GM12878 (cell line): ENCODE results near the gene ZNF644. TPM values are rescaled to one million over a fixed set of nuclear protein-coding genes. Genes with fewer than 3 reads are reported as not detected.

ENCODE experiments used
- ATAC-seq: fragments of 200-7000 bp; cut with Tn5 transposase; 3 replicates; pipeline ENCODE4 v1.9.1; 2020; ENCODE audit warnings: mild to moderate bottlenecking, moderate library complexity
- BruUV-seq: library from RNA; stranded (reverse); fragments of 400-500 nt; replicated peaks from 2 replicates; lab custom pipeline; 2021; lab: Mats Ljungman, UMichigan
- CTCF ChIA-PET: fragments of 300-600 bp; sonication (Branson Sonifier 250); formaldehyde crosslinking; extraction: SDS; loops from one replicate; lab custom pipeline; 2021; ENCODE audit warnings: inconsistent platforms; lab: Yijun Ruan, JAX
- POLR2A ChIA-PET: fragments of 350-600 bp; formaldehyde crosslinking; extraction: SDS; loops from one replicate; lab custom pipeline; 2021; ENCODE audit warnings: inconsistent platforms; lab: Charles Lee
- RAD21 ChIA-PET: fragments of 300-600 bp; sonication (Branson Sonifier 250); formaldehyde crosslinking; loops from one replicate; lab custom pipeline; 2023; ENCODE audit warnings: antibody characterized with exemption; ENCODE audit not compliant: unreplicated experiment; lab: Charles Lee
- SMC1A ChIA-PET: fragments of 300-600 bp; sonication (Branson Sonifier 250); formaldehyde crosslinking; loops from one replicate; lab custom pipeline; 2023; ENCODE audit not compliant: unreplicated experiment, uncharacterized antibody; lab: Charles Lee
- DNase-seq: peaks from one replicate; pipeline ENCODE4 v3.0.0-alpha.2; 2011; ENCODE audit warnings: low read depth, low spot score
- FAIRE-seq: peaks from 3 replicates; lab custom pipeline; 2011; peaks lifted over from hg19 to GRCh38; lab: Jason Lieb, UNC
- H2AFZ ChIP-seq: 2 replicates; pipeline ENCODE4 v1.6.0; 2011; ENCODE audit warnings: low read depth, low read length, control low read depth; ENCODE audit not compliant: control insufficient read depth
- H3K27ac ChIP-seq: 2 replicates; pipeline ENCODE4 v1.5.1; 2011; ENCODE audit warnings: control low read depth; ENCODE audit not compliant: control insufficient read depth, insufficient read depth
- H3K27me3 ChIP-seq, 2 experiments: replicated peaks in 1 of 2; 2 replicates each; pipeline versions ENCODE4 v1.6.0 to v1.6.1; 2011; ENCODE audit warnings: low read length in 1 of 2; ENCODE audit not compliant: control insufficient read depth in 2 of 2, insufficient read depth in 2 of 2
- H3K36me3 ChIP-seq, 2 experiments: 2 replicates each; pipeline ENCODE4 v1.5.1; 2011; ENCODE audit warnings: low read length in 1 of 2; ENCODE audit not compliant: control insufficient read depth in 2 of 2, insufficient read depth in 2 of 2
- H3K4me1 ChIP-seq: 2 replicates; pipeline ENCODE4 v1.6.1; 2011; ENCODE audit warnings: mild to moderate bottlenecking, low read length, moderate library complexity, mixed read lengths; ENCODE audit not compliant: control insufficient read depth, insufficient read depth
- H3K4me2 ChIP-seq: 2 replicates; pipeline ENCODE4 v1.6.0; 2011; ENCODE audit warnings: control low read depth; ENCODE audit not compliant: control insufficient read depth, insufficient read depth
- H3K4me3 ChIP-seq: fragments of 200-600 bp; sonication (generic); 2 replicates; pipeline ENCODE4 v1.5.1; 2016
- H3K79me2 ChIP-seq: 2 replicates; pipeline ENCODE4 v1.6.0; 2011; ENCODE audit warnings: low read length; ENCODE audit not compliant: control insufficient read depth, insufficient read depth
- H3K9ac ChIP-seq: 2 replicates; pipeline ENCODE4 v1.8.0; 2011; ENCODE audit warnings: low read length, control low read depth, mixed read lengths; ENCODE audit not compliant: control insufficient read depth, insufficient read depth
- H3K9me3 ChIP-seq: replicated peaks from 3 replicates; pipeline ENCODE4 v1.5.1; 2011; ENCODE audit warnings: mild to moderate bottlenecking, low read length; ENCODE audit not compliant: control insufficient read depth, insufficient read depth
- H4K20me1 ChIP-seq: 2 replicates; pipeline ENCODE4 v1.6.0; 2011; ENCODE audit not compliant: control insufficient read depth, insufficient read depth
- IRF4 ChIP-seq: IDR thresholded peaks from 2 replicates; pipeline ENCODE4 v1.6.1; 2011; ENCODE audit warnings: low read depth, low read length
- NKRF ChIP-seq: fragments of 450-650 bp; conservative IDR thresholded peaks from 2 replicates; pipeline ENCODE4 v1.6.1; 2017; ENCODE audit warnings: mild to moderate bottlenecking, moderate library complexity
- NR2C1 ChIP-seq: fragments of 450-650 bp; IDR thresholded peaks from 2 replicates; pipeline ENCODE4 v1.6.1; 2017; ENCODE audit warnings: antibody characterized with exemption, mild to moderate bottlenecking, moderate library complexity
- NRF1 ChIP-seq: conservative IDR thresholded peaks from 2 replicates; pipeline ENCODE4 v1.6.1; 2011; ENCODE audit warnings: mild to moderate bottlenecking, low read depth, low read length, improper control_type of control experiment
- SMAD5 ChIP-seq: IDR thresholded peaks from 2 replicates; pipeline ENCODE4 v1.6.1; 2016; ENCODE audit warnings: antibody characterized with exemption, low read depth
- SUPT20H ChIP-seq: IDR thresholded peaks from 2 replicates; pipeline ENCODE4 v1.6.1; 2011; ENCODE audit warnings: low read depth, mild to moderate bottlenecking, low read length, moderate library complexity, borderline replicate concordance; ENCODE audit not compliant: control insufficient read depth
- YBX1 ChIP-seq: fragments of 450-650 bp; IDR thresholded peaks from 2 replicates; pipeline ENCODE4 v1.6.1; 2016; ENCODE audit warnings: antibody characterized with exemption
- ZNF217 ChIP-seq: fragments of 450-650 bp; IDR thresholded peaks from 2 replicates; pipeline ENCODE4 v1.6.1; 2017; ENCODE audit warnings: antibody characterized with exemption, mild to moderate bottlenecking
- in situ Hi-C: fragments of 300-500 bp; cut with MboI; formaldehyde crosslinking; loops from 9 replicates; pipeline ENCODE4 v1.14.3; 2018; ENCODE audit warnings: mixed read lengths
- intact Hi-C: fragments of 100-400 bp; cut with micrococcal nuclease; formaldehyde crosslinking; loops from one replicate; pipeline ENCODE4 v1.14.2; 2022; ENCODE audit not compliant: unreplicated experiment
- polyA plus RNA-seq, 11 experiments: library from polyadenylated mRNA; depleted of rRNA in 4 of 11; unstranded in 6 of 11; stranded (reverse) in 5 of 11; fragments of >200 nt; fragmentation: Nextera tagmentation in 4 of 11; fragmentation: Illumina TruSeq in 1 of 11; extraction: Ambion mirVana in 4 of 11; extraction: Trizol in 1 of 11; gene quantifications; 1 replicate in 1 of 11; 2 replicates in 10 of 11; pipeline versions ENCODE4 v1.2.1 to v1.2.3, GENCODE V29; 2011 to 2016; ENCODE audit warnings: inconsistent platforms in 2 of 11, missing spikeins in 2 of 11, low read depth in 1 of 11
- total RNA-seq, 4 experiments: library from RNA; depleted of rRNA in 3 of 4; stranded (reverse); fragments of >200 nt in 3 of 4; fragmentation: Illumina TruSeq in 1 of 4; extraction: Trizol in 1 of 4; gene quantifications; 2 replicates each; pipeline versions ENCODE4 v1.2.1 to v1.2.3, GENCODE V29; 2013 to 2021

ZNF644 gene
- total and polyA plus RNA-seq, 10 of the 15 experiments (the other 5 are each of a cell fraction or from before 2014, with no cell fraction given) = 17.7 to 55.3 (median 29.5) TPM

- in situ Hi-C loops = loop anchor here (5.0 kb wide), 1 partner anchor 235 kb away; no protein-coding TSS in a partner anchor
- Histone ChIP-seq H3K79me2 (peaks cover 45% of the 10 kb centered on the region), H3K9me3 (peaks cover 22% of the 10 kb centered on the region), H2AFZ (no peak overlapping the region), H3K4me1 (no peaks in the 10 kb centered on the region), H3K9ac (no peak overlapping the region), H3K4me2 (no peak overlapping the region), H3K36me3 (peaks cover 0 to 2% of the 10 kb centered on the region in 2 experiments; a peak in 1 of 4 replicates), H4K20me1 (no peaks in the 10 kb centered on the region), H3K27me3 (no peaks in the 10 kb centered on the region), H3K27ac (no peak overlapping the region), H3K4me3 (no peak overlapping the region)
- POLR2A ChIA-PET = no interaction called here
- SMC1A ChIA-PET = interaction anchor here (2.4 kb wide), 1 partner anchor 236 kb away, joined by 8 read pairs; no protein-coding TSS in a partner anchor
- no peak for TF ChIP-seq SMAD5
- TF ChIP-seq IRF4 = no peak
- no peak for TF ChIP-seq ZNF217
- TF ChIP-seq YBX1 = no peak
- TF ChIP-seq SUPT20H = no peak
- TF ChIP-seq NR2C1 = no peak
- TF ChIP-seq NRF1 = no peak
- TF ChIP-seq NKRF = no peak
- DNase-seq (no peak), FAIRE-seq (peak; percentile 72), ATAC-seq (no peak)
- no TSS peak for BruUV-seq
- intact Hi-C loops = no loop called here
- RAD21 ChIA-PET = no interaction called here
- CTCF ChIA-PET = interaction anchor here (2.0 to 2.5 kb wide), 2 partner anchors 12 to 236 kb away, joined by 7 to 9 read pairs; no protein-coding TSS in a partner anchor
These were observed 64.3 kb downstream of the ZNF644 start for GRCh38 chr1:90957497-90957896.
